Neural cell (in vitro differentiated cells): ENCODE data around the gene SP4.

Experiments
- CTCF ChIP-seq: fragments of 450-650 bp; IDR thresholded peaks from 2 replicates; pipeline ENCODE4 v1.5.1; 2014; ENCODE audit warnings: antibody characterized with exemption, mild to moderate bottlenecking, moderate library complexity; ENCODE audit not compliant: poor library complexity, severe bottlenecking
- EP300 ChIP-seq: fragments of 450-650 bp; conservative IDR thresholded peaks from 2 replicates; pipeline ENCODE4 v1.6.1; 2014; ENCODE audit warnings: antibody characterized with exemption, mild to moderate bottlenecking, moderate library complexity; ENCODE audit not compliant: poor library complexity, severe bottlenecking
- EZH2 ChIP-seq: fragments of 200-600, 300-800 bp; shearing (Covaris generic), sonication (generic); IDR thresholded peaks from 2 replicates; pipeline ENCODE4 v1.6.1; 2014; ENCODE audit warnings: antibody characterized with exemption, low read length, borderline replicate concordance, mild to moderate bottlenecking; ENCODE audit not compliant: insufficient read depth, poor library complexity, severe bottlenecking
- POLR2AphosphoS5 ChIP-seq: IDR thresholded peaks from 2 replicates; pipeline ENCODE4 v1.6.1; 2012
- SMC3 ChIP-seq: fragments of 450-650 bp; conservative IDR thresholded peaks from 2 replicates; pipeline ENCODE4 v1.6.1; 2014; ENCODE audit warnings: antibody characterized with exemption, mild to moderate bottlenecking, moderate library complexity; ENCODE audit not compliant: poor library complexity
- TAF1 ChIP-seq: IDR thresholded peaks from 2 replicates; pipeline ENCODE4 v1.6.1; 2012; ENCODE audit warnings: low read depth

- TF ChIP-seq SMC3 (no peak), CTCF (no peak), EZH2 (no peak), POLR2AphosphoS5 (no peak), EP300 (no peak), TAF1 (no peak)
Measured at GRCh38 chr7:21538936-21539495, 111.1 kb downstream of the SP4 start.
